Heart left ventricle (tissue), 16 donors: ENCODE measurements around the gene TBC1D21. TPM values are rescaled to one million over a fixed set of nuclear protein-coding genes. Genes with fewer than 3 reads are reported as not detected.

Experiments used
- ATAC-seq, 4 donors: fragments of 200-7000 bp; cut with Tn5 transposase; one replicate each; pipeline ENCODE4 v1.9.1; 2020 to 2022; ENCODE audit warnings: moderate library complexity in 4 of 4, mild to moderate bottlenecking in 3 of 4, moderate number of reproducible peaks in 1 of 4
- DNase-seq, 5 donors: peaks; one replicate each; pipeline ENCODE4 v3.0.0-alpha.2; 2020
- H3K27ac ChIP-seq, 12 donors: fragments of 200-600 bp; sonication (generic) in 4 of 12; one replicate each; pipeline versions ENCODE4 v1.5.0 to v1.8.0; 2016 to 2022; ENCODE audit warnings: mild to moderate bottlenecking in 2 of 12
- H3K27me3 ChIP-seq, 9 donors: fragments of 200-600 bp; sonication (generic) in 2 of 9; one replicate each; pipeline versions ENCODE4 v1.5.1 to v1.8.0; 2016 to 2022; ENCODE audit warnings: mild to moderate bottlenecking in 3 of 9
- H3K36me3 ChIP-seq, 9 donors: fragments of 200-600 bp; sonication (generic) in 2 of 9; one replicate each; pipeline versions ENCODE4 v1.5.0 to v1.8.0; 2018 to 2022; ENCODE audit warnings: mild to moderate bottlenecking in 2 of 9
- H3K4me1 ChIP-seq, 12 donors: fragments of 200-600 bp; sonication (generic) in 4 of 12; one replicate each; pipeline versions ENCODE4 v1.5.0 to v1.8.0; 2016 to 2022; ENCODE audit warnings: mild to moderate bottlenecking in 3 of 12
- H3K4me3 ChIP-seq, 12 donors: fragments of 200-600 bp; sonication (generic) in 4 of 12; one replicate each; pipeline versions ENCODE4 v1.5.0 to v1.8.0; 2017 to 2022; ENCODE audit warnings: mild to moderate bottlenecking in 9 of 12, moderate library complexity in 4 of 12
- H3K9me3 ChIP-seq, 12 donors: fragments of 200-600 bp; sonication (generic) in 4 of 12; one replicate each; pipeline versions ENCODE4 v1.5.0 to v1.8.0; 2016 to 2022; ENCODE audit warnings: mild to moderate bottlenecking in 1 of 12
- POLR2A ChIP-seq, 2 donors: fragments of 450-650 bp; IDR thresholded peaks; one replicate each; pipeline ENCODE4 v1.6.1; 2017; ENCODE audit warnings: antibody characterized with exemption in 2 of 2, mild to moderate bottlenecking in 2 of 2, moderate library complexity in 2 of 2
- WGBS, 4 donors: extraction: QIAGEN DNeasy Blood & Tissue Kit in 2 of 4; methylation state at CpG; one replicate each; pipeline versions ENCODE4 v1.1.5 to v1.1.7; 2013 to 2018; 5-methylcytosine and 5-hydroxymethylcytosine counted together
- intact Hi-C, 10 donors: fragments of 100-400 bp; cut with DNase I; formaldehyde crosslinking; loops; one replicate each; pipeline versions ENCODE4 v1.11.1 to v1.14.2; 2022
- polyA plus RNA-seq, 2 donors: library from polyadenylated mRNA; stranded (reverse); fragments of 200-250 nt; gene quantifications; one replicate each; pipeline ENCODE4 v1.2.3, GENCODE V29; 2013
- total RNA-seq, 9 donors: library from RNA; depleted of rRNA in 2 of 9; stranded (reverse); fragments of >200 nt in 2 of 9; fragmentation: NEBNext Ultra II Directional in 3 of 9; extraction: Animal tissue kit (Norgen Biotek cat#: 25700) in 3 of 9; gene quantifications; one replicate each; pipeline versions ENCODE4 v1.1.0 to v1.2.4, GENCODE V29; 2016 to 2023
- TF ChIP-seq, protein P1 (sequence below), 12 donors: fragments of 200-600 bp; sonication (generic) in 4 of 12; IDR thresholded peaks; one replicate each; pipeline versions ENCODE4 v1.5.0 to v1.8.0; 2018 to 2022; ENCODE audit warnings: antibody characterized with exemption in 12 of 12, mild to moderate bottlenecking in 5 of 12
- donor health status: ischemic (EF 13 %, LVEDD 7.1; RV severe dilation, severe dysfunction).
- donor health status: healthy with polysubstance abuse.
- donor health status: DM: no; HTN: yes; CAD: no.
- donor health status: DM: no; HTN: no; CAD: no.
- donor health status: ischemic (EF 25% LVEDD 6.9; RV normal size, moderate dysfunction).
- donor health status: ischemic (EF 25% LVEDD 5.7; RV mildly dilated, moderate dysfunction).
- donor health status: healthy.
- donor health status: DM: yes; HTN: yes; CAD: no.
- donor health status: ischemic (EF 35%, LVEDD 5.7; RV mildly dilated, moderate dysfunction).
- donor health status: nonischemic (EF 11% LVEDD 7.7; RV severe dilation, severe dysfunction).
- donor health status: DM: yes; HTN: yes; CAD: no.
- donor health status: PGD.
- donor health status: ischemic (EF 29% LVEDD 5.4; RV normal size, mild dysfunction).
- donor health status: nonischemic (EF 23%, LVEDD 6.1; RV moderate dilation, normal function).

The TBC1D21 gene
- total and polyA plus RNA-seq, 11 donors: not detected

DNA sequence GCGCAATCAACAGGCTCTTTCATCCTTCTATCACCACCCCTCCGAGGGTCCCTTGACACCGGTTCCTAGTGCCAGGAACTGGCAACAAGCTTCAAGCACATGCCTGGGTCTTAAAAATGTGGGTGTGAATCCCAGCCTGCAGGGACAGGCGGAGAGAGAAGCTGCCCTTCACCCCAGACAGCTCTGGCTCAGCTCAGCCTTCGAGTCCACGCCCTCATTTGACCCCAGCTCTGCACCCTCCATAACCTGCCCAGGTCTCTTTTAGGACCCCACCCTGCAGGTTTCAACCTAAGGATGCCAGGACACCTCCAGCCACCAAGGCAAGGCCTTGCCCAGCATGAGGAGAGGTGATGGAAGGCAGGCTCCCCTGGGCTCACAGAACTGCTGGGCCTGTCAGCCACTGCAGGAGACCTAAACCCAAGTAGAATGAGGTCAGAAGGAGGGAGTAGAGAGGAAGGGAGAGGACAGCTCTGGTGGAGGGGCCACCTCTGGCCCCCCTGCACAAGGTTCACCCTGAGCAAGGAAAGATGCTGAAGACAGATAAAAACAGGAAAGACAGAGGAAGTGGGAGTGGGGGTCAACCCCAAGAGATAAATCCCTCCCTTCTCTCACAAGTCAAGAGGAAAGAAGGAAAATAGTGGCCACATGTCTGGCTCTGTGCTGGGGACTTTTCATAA lies 50.3 kb downstream of the TBC1D21 start:
- H3K9me3 ChIP-seq: no peaks in the 10 kb centered on the region
- H3K4me1 ChIP-seq: peaks cover 29 to 82% (median 72%) of the 10 kb centered on the region in 12 donors
- TF ChIP-seq POLR2A (IDR thresholded peaks at IDR 0.05): no peak
- TF ChIP-seq, protein P1, sequence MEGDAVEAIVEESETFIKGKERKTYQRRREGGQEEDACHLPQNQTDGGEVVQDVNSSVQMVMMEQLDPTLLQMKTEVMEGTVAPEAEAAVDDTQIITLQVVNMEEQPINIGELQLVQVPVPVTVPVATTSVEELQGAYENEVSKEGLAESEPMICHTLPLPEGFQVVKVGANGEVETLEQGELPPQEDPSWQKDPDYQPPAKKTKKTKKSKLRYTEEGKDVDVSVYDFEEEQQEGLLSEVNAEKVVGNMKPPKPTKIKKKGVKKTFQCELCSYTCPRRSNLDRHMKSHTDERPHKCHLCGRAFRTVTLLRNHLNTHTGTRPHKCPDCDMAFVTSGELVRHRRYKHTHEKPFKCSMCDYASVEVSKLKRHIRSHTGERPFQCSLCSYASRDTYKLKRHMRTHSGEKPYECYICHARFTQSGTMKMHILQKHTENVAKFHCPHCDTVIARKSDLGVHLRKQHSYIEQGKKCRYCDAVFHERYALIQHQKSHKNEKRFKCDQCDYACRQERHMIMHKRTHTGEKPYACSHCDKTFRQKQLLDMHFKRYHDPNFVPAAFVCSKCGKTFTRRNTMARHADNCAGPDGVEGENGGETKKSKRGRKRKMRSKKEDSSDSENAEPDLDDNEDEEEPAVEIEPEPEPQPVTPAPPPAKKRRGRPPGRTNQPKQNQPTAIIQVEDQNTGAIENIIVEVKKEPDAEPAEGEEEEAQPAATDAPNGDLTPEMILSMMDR (IDR thresholded peaks at IDR 0.05): no peak
- no peaks in the 10 kb centered on the region for H3K36me3 ChIP-seq
- 51 to 61% (median 57%) methylated on average over 6 of the region's 6 CpGs for WGBS, 4 donors
- peaks cover 0 to 19% (median 0%) of the 10 kb centered on the region in 9 donors for H3K27me3 ChIP-seq
- ATAC-seq (no peak), DNase-seq (no peak)
- H3K27ac ChIP-seq: peak overlapping the region; percentile 22 to 97 (median 80)
- intact Hi-C loops: no loop called here
- no peak overlapping the region for H3K4me3 ChIP-seq

DNA sequence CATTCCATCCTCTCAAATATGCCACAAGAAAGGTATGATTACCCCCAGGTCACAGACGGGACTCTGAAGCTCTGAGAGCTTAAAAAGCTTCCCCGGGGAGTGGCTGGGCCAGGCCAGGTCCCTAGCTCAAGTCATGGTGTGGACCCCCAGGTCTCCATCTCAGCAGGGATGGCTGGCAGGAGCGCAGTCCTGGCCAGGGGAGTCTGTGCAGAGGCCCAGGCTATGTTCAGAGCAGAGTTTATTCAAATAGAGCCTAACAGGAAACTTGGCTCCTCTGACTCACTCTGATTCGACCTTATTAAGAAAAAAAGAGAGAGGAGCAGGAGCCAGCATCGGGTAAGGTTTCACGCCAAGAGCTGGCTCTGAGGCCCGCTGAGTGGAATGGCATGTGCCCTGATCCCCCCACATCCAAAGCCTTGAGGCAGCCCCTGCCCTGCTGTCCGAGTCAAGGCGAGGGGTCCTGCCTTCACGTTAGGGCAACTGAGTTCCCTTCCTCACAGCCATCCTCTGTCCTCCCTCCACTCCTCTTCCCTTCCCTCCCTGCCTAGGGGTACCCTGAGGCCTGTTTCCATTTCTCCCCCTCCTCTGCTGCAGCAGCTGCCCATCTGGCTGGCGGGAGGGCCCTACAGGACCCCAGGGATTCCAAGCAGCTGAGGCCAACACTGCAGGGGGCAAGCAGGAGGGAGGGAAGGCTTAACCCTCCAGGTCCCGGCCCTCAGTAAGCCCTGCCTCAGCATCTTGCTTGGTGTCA lies 51.0 kb downstream of the TBC1D21 start:
- H3K27me3 ChIP-seq: peaks cover 0 to 19% (median 0%) of the 10 kb centered on the region in 9 donors
- DNase-seq (no peak), ATAC-seq (no peak)
- no peak overlapping the region for H3K4me3 ChIP-seq
- 25 to 47% (median 33%) methylated on average over 12 of the region's 12 CpGs for WGBS, 4 donors
- H3K9me3 ChIP-seq: no peaks in the 10 kb centered on the region
- intact Hi-C loops: no loop called here
- no peak for TF ChIP-seq POLR2A (IDR thresholded peaks at IDR 0.05)
- TF ChIP-seq, protein P1 (IDR thresholded peaks at IDR 0.05): no peak
- peaks cover 29 to 89% (median 78%) of the 10 kb centered on the region in 12 donors for H3K4me1 ChIP-seq
- H3K36me3 ChIP-seq: no peaks in the 10 kb centered on the region
- peak overlapping the region in 11 of 12 donors; percentile 49 to 97 (median 83) for H3K27ac ChIP-seq

DNA sequence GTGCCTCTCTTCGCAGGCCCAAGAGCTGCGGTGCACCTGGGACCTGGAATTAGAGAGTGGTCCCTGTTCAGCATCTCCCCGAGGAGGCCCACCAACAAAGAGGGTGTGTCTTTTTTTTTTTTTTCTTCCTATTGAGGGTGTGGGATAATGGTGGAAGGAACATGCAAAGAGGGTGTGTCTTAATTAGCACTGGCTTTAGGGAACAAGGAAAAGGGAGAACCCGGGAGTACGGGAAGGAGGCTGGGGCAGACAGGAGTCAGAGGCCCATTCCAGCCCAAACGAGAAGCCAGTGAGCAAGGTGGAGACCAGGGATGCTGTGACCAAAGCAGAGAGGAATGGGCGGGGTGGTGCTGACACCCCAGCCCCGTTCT lies 52.5 kb downstream of the TBC1D21 start:
- ATAC-seq (no peak), DNase-seq (no peak)
- no peak for TF ChIP-seq POLR2A (IDR thresholded peaks at IDR 0.05)
- TF ChIP-seq, protein P1 (IDR thresholded peaks at IDR 0.05): no peak
- WGBS, 4 donors: 56 to 67% (median 57%) methylated on average over 8 of the region's 8 CpGs
- intact Hi-C loops: no loop called here
- Histone ChIP-seq H3K36me3 (no peaks in the 10 kb centered on the region), H3K27ac (peak overlapping the region; percentile 79 to 97 (median 92)), H3K27me3 (peaks cover 0 to 19% (median 0%) of the 10 kb centered on the region in 9 donors), H3K4me3 (peak overlapping the region in 9 of 12 donors; percentile 56 to 78 (median 65)), H3K4me1 (peaks cover 29 to 95% (median 78%) of the 10 kb centered on the region in 12 donors), H3K9me3 (no peaks in the 10 kb centered on the region)
